ENCODE measurements around the gene ZBTB46.

The ZBTB46 gene

GRCh38 chr20:63746751-63747315 lies 84.2 kb downstream of the ZBTB46 start:
- no peak for DNase-seq (ENCODE audit: low read depth in 2 of 2)

- no peak for DNase-seq (ENCODE audit: low read depth in 2 of 2)
These were observed 84.9 kb downstream of the ZBTB46 start for GRCh38 chr20:63745961-63746731.

- no peak for DNase-seq (ENCODE audit: low read depth in 2 of 2)
These were observed 85.6 kb downstream of the ZBTB46 start for GRCh38 chr20:63745424-63745805.

- DNase-seq (ENCODE audit: low read depth in 2 of 2) = no peak
These were observed 86.3 kb downstream of the ZBTB46 start for GRCh38 chr20:63744574-63745423.

- no peak for DNase-seq (ENCODE audit: low read depth in 2 of 2)
These were observed 86.9 kb downstream of the ZBTB46 start for GRCh38 chr20:63744158-63744557.

- no peak for DNase-seq (ENCODE audit: low read depth in 2 of 2)
These were observed 87.7 kb downstream of the ZBTB46 start for GRCh38 chr20:63743210-63743970.

- no peak for DNase-seq (ENCODE audit: low read depth in 2 of 2)
These were observed 88.6 kb downstream of the ZBTB46 start for GRCh38 chr20:63742381-63743024.

GRCh38 chr20:63741676-63742380 lies 89.2 kb downstream of the ZBTB46 start:
- DNase-seq (ENCODE audit: low read depth in 2 of 2) = no peak

- DNase-seq (ENCODE audit: low read depth in 2 of 2) = no peak
These were observed 89.7 kb downstream of the ZBTB46 start for GRCh38 chr20:63741354-63741675.

- no peak for DNase-seq (ENCODE audit: low read depth in 2 of 2)
These were observed 90.3 kb downstream of the ZBTB46 start for GRCh38 chr20:63740627-63741353.

GRCh38 chr20:63740070-63740626 lies 90.9 kb downstream of the ZBTB46 start:
- DNase-seq (ENCODE audit: low read depth in 2 of 2) = no peak

- peak in 1 of 2 donors; percentile 56 for DNase-seq (ENCODE audit: low read depth in 2 of 2)
These were observed 91.7 kb downstream of the ZBTB46 start, which contains the start of gene SLC2A4RG for GRCh38 chr20:63739130-63740069. Gene SLC2A4RG (plus strand): TSS chr20:63739776. CDS start chr20:63739913, 137 bp downstream.

- no peak for DNase-seq (ENCODE audit: low read depth in 2 of 2)
These were observed 92.4 kb downstream of the ZBTB46 start for GRCh38 chr20:63738687-63739129.

GRCh38 chr20:63737945-63738686 lies 92.9 kb downstream of the ZBTB46 start:
- DNase-seq (ENCODE audit: low read depth in 2 of 2) = no peak

- DNase-seq (ENCODE audit: low read depth in 2 of 2) = no peak
These were observed 93.4 kb downstream of the ZBTB46 start for GRCh38 chr20:63737695-63737944.

GRCh38 chr20:63736893-63737694 lies 94.0 kb downstream of the ZBTB46 start:
- no peak for DNase-seq (ENCODE audit: low read depth in 2 of 2)

Data from stimulated activated CD4-positive, alpha-beta T cell treated with anti-CD3 and anti-CD28 coated beads, Interleukin-15, amount 100 ng/mL, for 48 hours (primary cell).